GM12872 (cell line): ENCODE measurements around the gene CSH2.
"Not testable (repeated sequence)": the region's sequence is repeated elsewhere in the genome, so short reads cannot be mapped to it uniquely, and the experiment has no call there.

Source experiments
- CTCF ChIP-seq: IDR thresholded peaks from 3 replicates; pipeline ENCODE4 v1.5.1; 2011; ENCODE audit warnings: low read depth, mild to moderate bottlenecking, low read length, moderate library complexity; ENCODE audit not compliant: insufficient read depth

CSH2 gene

GRCh38 chr17:63911657-63912100, 38.2 kb upstream of the CSH2 start:
- peak; percentile 82 for TF ChIP-seq CTCF

GRCh38 chr17:63911041-63911635, 37.7 kb upstream of the CSH2 start, which contains the start of gene CSHL1:
CSHL1 (minus strand) TSS chr17:63911258; CDS start chr17:63911196, 62 bp downstream.
- no peak for TF ChIP-seq CTCF

- TF ChIP-seq CTCF, result no peak
Observed at GRCh38 chr17:63910096-63910495, 36.6 kb upstream of the CSH2 start.

GRCh38 chr17:63907161-63907778, 33.8 kb upstream of the CSH2 start:
- peak; percentile 36; the same call in 2 of the 3 replicates for TF ChIP-seq CTCF

GRCh38 chr17:63903787-63904201, 30.3 kb upstream of the CSH2 start:
- TF ChIP-seq CTCF, result peak; percentile 39; the same call in 1 of the 3 replicates

- not testable (repeated sequence) for TF ChIP-seq CTCF
Observed at GRCh38 chr17:63896524-63897354, 23.3 kb upstream of the CSH2 start, which contains the start of gene CSH1. CSH1 (minus strand) TSS chr17:63896574; CDS start chr17:63896511, 63 bp downstream.
